HepG2 (cell line): ENCODE results near the gene NOL4L. TPM values are rescaled to one million over a fixed set of nuclear protein-coding genes. Genes with fewer than 3 reads are reported as not detected.

Experiments used
- ATAC-seq: fragments of 200-7000 bp; cut with Tn5 transposase; 3 replicates; pipeline ENCODE4 v1.9.1; 2020; ENCODE audit warnings: mild to moderate bottlenecking, moderate library complexity
- BruUV-seq: library from RNA; stranded (reverse); fragments of 400-500 nt; replicated peaks from 2 replicates; lab custom pipeline; 2021; lab: Mats Ljungman, UMichigan
- CTCF ChIA-PET: fragments of 300-600 bp; formaldehyde crosslinking; extraction: SDS; loops from one replicate; lab custom pipeline; 2021; ENCODE audit warnings: low total read pairs, inconsistent platforms, low intra/inter-chr PET ratio; lab: Yijun Ruan, JAX
- POLR2A ChIA-PET: fragments of 350-600 bp; sonication (Branson Sonifier 250); formaldehyde crosslinking; loops from one replicate; lab custom pipeline; 2020; ENCODE audit warnings: antibody characterized with exemption, inconsistent platforms; lab: Yijun Ruan, JAX
- DNase-seq: peaks from one replicate; pipeline ENCODE4 v3.0.0-alpha.2; 2015; ENCODE audit warnings: low spot score
- FAIRE-seq: peaks from 3 replicates; lab custom pipeline; 2011; peaks lifted over from hg19 to GRCh38; lab: Jason Lieb, UNC
- H2AFZ ChIP-seq: one replicate; pipeline ENCODE4 v1.6.1; 2011; ENCODE audit warnings: low read length, inconsistent platforms
- H3K27ac ChIP-seq: fragments of 300-600 bp; 3 replicates; pipeline ENCODE4 v1.8.0; 2011; ENCODE audit warnings: mixed run types, mild to moderate bottlenecking, mixed read lengths, low read length, inconsistent platforms; ENCODE audit not compliant: insufficient read depth; ENCODE audit errors: extremely low read length
- H3K27me3 ChIP-seq, 2 experiments: fragments of 200-600 bp in 1 of 2; 2 replicates in 1 of 2; 3 replicates in 1 of 2; pipeline versions ENCODE4 v1.6.0 to v1.8.0; 2011; ENCODE audit warnings: low read length in 2 of 2, mild to moderate bottlenecking in 2 of 2, moderate library complexity in 2 of 2, inconsistent platforms in 1 of 2; ENCODE audit not compliant: insufficient read depth in 2 of 2, control insufficient read depth in 1 of 2
- H3K36me3 ChIP-seq, 2 experiments: fragments of 200-600 bp in 1 of 2; replicated peaks in 1 of 2; 2 replicates in 1 of 2; 3 replicates in 1 of 2; pipeline versions ENCODE4 v1.5.1 to v1.8.0; 2011; ENCODE audit warnings: low read length in 2 of 2, inconsistent platforms in 1 of 2; ENCODE audit not compliant: insufficient read depth in 2 of 2, control insufficient read depth in 1 of 2
- H3K4me1 ChIP-seq: 2 replicates; pipeline ENCODE4 v1.5.1; 2012; ENCODE audit warnings: low read length, inconsistent platforms; ENCODE audit not compliant: insufficient read depth
- H3K4me2 ChIP-seq: 2 replicates; pipeline ENCODE4 v1.6.0; 2011; ENCODE audit warnings: low read depth, low read length, inconsistent platforms
- H3K4me3 ChIP-seq, 3 experiments: fragments of 200-600 bp in 1 of 3; sonication (generic), shearing (Covaris generic) in 1 of 3; replicated peaks in 1 of 3; 2 replicates each; pipeline ENCODE4 v1.5.1; 2011 to 2016; ENCODE audit warnings: low read length in 3 of 3, inconsistent platforms in 2 of 3, low read depth in 2 of 3, mild to moderate bottlenecking in 2 of 3, control low read depth in 1 of 3, mixed read lengths in 1 of 3; ENCODE audit not compliant: insufficient read depth in 1 of 3
- H3K79me2 ChIP-seq: one replicate; pipeline ENCODE4 v1.6.1; 2011; ENCODE audit warnings: low read length, inconsistent platforms; ENCODE audit not compliant: insufficient read depth
- H3K9ac ChIP-seq: 2 replicates; pipeline ENCODE4 v1.6.0; 2011; ENCODE audit warnings: mild to moderate bottlenecking, low read depth, low read length, inconsistent platforms; ENCODE audit not compliant: insufficient read depth
- H3K9me3 ChIP-seq: 2 replicates; pipeline ENCODE4 v1.5.1; 2012; ENCODE audit warnings: mild to moderate bottlenecking, low read length
- H4K20me1 ChIP-seq: 2 replicates; pipeline ENCODE4 v1.6.0; 2011; ENCODE audit warnings: inconsistent platforms, mild to moderate bottlenecking, low read length, moderate library complexity; ENCODE audit not compliant: insufficient read depth
- CEBPB ChIP-seq: IDR thresholded peaks from 2 replicates; pipeline ENCODE4 v1.6.1; 2011; ENCODE audit warnings: low read depth, low read length, improper control_type of control experiment, borderline replicate concordance
- CEBPG ChIP-seq: IDR thresholded peaks from 2 replicates; pipeline ENCODE4 v1.6.1; 2016
- GATAD2A ChIP-seq: IDR thresholded peaks from 2 replicates; pipeline ENCODE4 v1.6.1; 2016
- RBM22 ChIP-seq: fragments of 200-400 bp; formaldehyde crosslinking; optimal IDR thresholded peaks from 2 replicates; pipeline ENCODE3; 2017; ENCODE audit warnings: mild to moderate bottlenecking, low read length, moderate library complexity
- ZNF121 ChIP-seq: sonication (generic); formaldehyde crosslinking; IDR thresholded peaks from 2 replicates; pipeline ENCODE4 v1.5.0; 2020; ENCODE audit warnings: mild to moderate bottlenecking, missing genetic modification reagents
- ZNF160 ChIP-seq: sonication (generic); formaldehyde crosslinking; IDR thresholded peaks from 2 replicates; pipeline ENCODE4 v1.8.0; 2022; ENCODE audit warnings: mild to moderate bottlenecking, inconsistent platforms, missing genetic modification reagents
- ZNF747 ChIP-seq: sonication (generic); formaldehyde crosslinking; IDR thresholded peaks from 2 replicates; pipeline ENCODE4 v1.8.1; 2023; ENCODE audit warnings: missing genetic modification reagents, mild to moderate bottlenecking, borderline replicate concordance
- WGBS: methylation state at CpG from one replicate; pipeline ENCODE4 v1.1.6; 2017; ENCODE audit warnings: low lambda C conversion rate; 5-methylcytosine and 5-hydroxymethylcytosine counted together
- in situ Hi-C: cut with HindIII; loops from 2 replicates; pipeline ENCODE4 v1.10.0; 2017; ENCODE audit warnings: low pct_unique_long_range_greater_than_20kb; ENCODE audit not compliant: extremely low pct_ligation_motif_present
- intact Hi-C: fragments of 100-400 bp; cut with micrococcal nuclease; formaldehyde crosslinking; loops from one replicate; pipeline ENCODE4 v1.10.0; 2022; ENCODE audit not compliant: unreplicated experiment
- polyA plus RNA-seq, 8 experiments: library from polyadenylated mRNA; depleted of rRNA in 3 of 8; stranded (reverse) in 7 of 8; unstranded in 1 of 8; fragments of >200 nt; fragmentation: Illumina TruSeq in 4 of 8; extraction: Trizol in 4 of 8; gene quantifications; 2 replicates each; pipeline versions ENCODE4 v1.2.1 to v1.2.3, GENCODE V29; 2011 to 2016; ENCODE audit warnings: low read depth in 4 of 8, missing spikeins in 1 of 8, mixed read lengths in 1 of 8; ENCODE audit not compliant: insufficient read depth in 1 of 8
- total RNA-seq, 5 experiments: library from RNA; depleted of rRNA; stranded (reverse); fragments of >200 nt; fragmentation: Illumina TruSeq; extraction: Trizol; gene quantifications; 2 replicates each; pipeline ENCODE4 v1.2.3, GENCODE V29; 2016; ENCODE audit warnings: low read depth in 1 of 5

The NOL4L gene
- total and polyA plus RNA-seq, 2 of the 13 experiments (the other 11 are each of a cell fraction or from before 2014, with no cell fraction given): 16.6 to 35.4 TPM

DNA sequence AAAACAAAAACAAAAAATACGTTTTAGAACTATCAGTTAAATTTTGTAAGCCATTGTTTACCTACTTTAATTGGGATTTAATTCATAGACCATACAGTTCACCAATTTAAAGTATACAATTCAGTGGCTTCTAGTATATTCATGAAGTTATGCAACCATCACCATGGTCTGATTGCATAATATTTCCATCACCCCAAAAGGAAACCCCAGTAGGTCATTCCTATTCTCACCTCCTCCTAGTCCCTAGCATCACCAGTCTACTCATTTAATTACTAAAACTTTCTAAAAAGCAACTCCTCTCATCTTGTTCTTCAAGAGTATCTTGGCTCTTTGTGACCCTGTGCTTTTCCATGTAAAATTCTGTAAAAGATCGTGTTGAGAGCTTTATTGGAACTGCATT is 166.8 kb downstream of the NOL4L start:
- Histone ChIP-seq H4K20me1 (peaks cover 50% of the 10 kb centered on the region), H3K36me3 (peaks cover 5 to 24% of the 10 kb centered on the region in 2 experiments; a peak in 4 of 5 replicates), H3K4me3 (no peak overlapping the region), H3K27me3 (no peaks in the 10 kb centered on the region), H3K4me1 (peaks cover 4% of the 10 kb centered on the region; the same call in 1 of the 2 replicates), H3K79me2 (peaks cover 75% of the 10 kb centered on the region), H3K9ac (no peak overlapping the region), H3K9me3 (no peaks in the 10 kb centered on the region), H2AFZ (no peak overlapping the region), H3K27ac (no peak overlapping the region), H3K4me2 (no peak overlapping the region)
- POLR2A ChIA-PET: no interaction called here
- CTCF ChIA-PET: no interaction called here
- TF ChIP-seq ZNF160 (CRISPR knock-in tag) (no peak), CEBPB (peak; percentile 68), RBM22 (peak; percentile 44), CEBPG (CRISPR knock-in tag) (peak; percentile 44), ZNF747 (CRISPR knock-in tag) (no peak), ZNF121 (CRISPR knock-in tag) (peak; percentile 71; the same call in 1 of the 2 replicates)
- intact Hi-C loops: no loop called here
- FAIRE-seq: no peak
- 95% methylated on average over 2 of the region's 2 CpGs for WGBS
- no peak for DNase-seq
- ATAC-seq: no peak
- in situ Hi-C loops: no loop called here
- BruUV-seq: no TSS peak

DNA sequence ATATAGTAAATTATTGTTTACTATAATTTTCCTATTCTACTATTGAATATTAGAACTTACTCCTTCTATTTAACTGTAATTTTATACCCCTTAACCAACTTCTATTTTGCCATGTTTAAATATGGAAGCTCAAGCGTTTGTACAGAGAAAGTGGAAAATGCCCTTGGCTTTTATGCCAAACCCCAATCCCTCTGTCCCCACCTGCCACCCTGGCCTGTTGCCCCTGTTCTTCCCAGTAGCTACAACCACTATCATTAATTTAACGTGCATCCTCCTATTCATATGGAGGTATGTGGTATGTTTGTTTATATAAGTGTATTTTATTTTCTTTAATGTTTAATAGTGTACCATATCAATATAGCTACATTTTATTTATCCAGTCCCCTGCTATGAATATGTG is 168.9 kb downstream of the NOL4L start:
- TF ChIP-seq GATAD2A (CRISPR knock-in tag) (no peak), RBM22 (peak; percentile 15)
- DNase-seq: no peak
- ATAC-seq: no peak
- Histone ChIP-seq H3K4me3 (no peak overlapping the region), H3K4me2 (no peak overlapping the region), H2AFZ (no peak overlapping the region), H3K79me2 (peaks cover 79% of the 10 kb centered on the region), H3K27me3 (no peaks in the 10 kb centered on the region), H4K20me1 (peaks cover 51% of the 10 kb centered on the region), H3K27ac (no peak overlapping the region), H3K4me1 (no peaks in the 10 kb centered on the region), H3K9me3 (no peaks in the 10 kb centered on the region), H3K36me3 (peaks cover 5 to 36% of the 10 kb centered on the region in 2 experiments; a peak in 4 of 5 replicates), H3K9ac (no peak overlapping the region)
- in situ Hi-C loops: no loop called here
- 93% methylated on average over 2 of the region's 2 CpGs for WGBS
- intact Hi-C loops: no loop called here
- no peak for FAIRE-seq
- CTCF ChIA-PET: no interaction called here
- BruUV-seq: no TSS peak
- POLR2A ChIA-PET: no interaction called here
